ENCODE results near the gene VWC2.
"Not testable (repeated sequence)": the region's sequence is repeated elsewhere in the genome, so short reads cannot be mapped to it uniquely, and the experiment has no call there.

Gene VWC2

DNA sequence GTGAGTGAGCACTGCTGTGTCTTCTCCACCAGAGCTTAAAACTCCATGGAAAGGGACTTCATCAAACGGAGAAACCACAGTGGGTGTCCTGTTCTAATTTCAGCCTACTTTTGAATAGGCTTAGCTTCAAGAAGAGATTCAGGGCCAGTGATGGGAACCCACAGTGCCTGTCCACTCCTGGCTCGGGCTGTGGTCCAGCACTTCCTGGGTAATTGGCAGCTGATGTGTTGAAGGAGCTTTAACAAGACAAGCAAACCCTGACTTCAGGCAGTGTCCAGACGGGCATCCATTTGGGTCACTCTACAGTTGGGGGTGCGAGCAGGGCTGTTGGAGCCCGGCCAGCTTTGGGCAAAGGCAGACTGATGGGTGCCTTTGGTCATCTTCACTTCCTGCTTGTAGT, 14.5 kb downstream of the VWC2 start:
- DNase-seq = no peak

DNA sequence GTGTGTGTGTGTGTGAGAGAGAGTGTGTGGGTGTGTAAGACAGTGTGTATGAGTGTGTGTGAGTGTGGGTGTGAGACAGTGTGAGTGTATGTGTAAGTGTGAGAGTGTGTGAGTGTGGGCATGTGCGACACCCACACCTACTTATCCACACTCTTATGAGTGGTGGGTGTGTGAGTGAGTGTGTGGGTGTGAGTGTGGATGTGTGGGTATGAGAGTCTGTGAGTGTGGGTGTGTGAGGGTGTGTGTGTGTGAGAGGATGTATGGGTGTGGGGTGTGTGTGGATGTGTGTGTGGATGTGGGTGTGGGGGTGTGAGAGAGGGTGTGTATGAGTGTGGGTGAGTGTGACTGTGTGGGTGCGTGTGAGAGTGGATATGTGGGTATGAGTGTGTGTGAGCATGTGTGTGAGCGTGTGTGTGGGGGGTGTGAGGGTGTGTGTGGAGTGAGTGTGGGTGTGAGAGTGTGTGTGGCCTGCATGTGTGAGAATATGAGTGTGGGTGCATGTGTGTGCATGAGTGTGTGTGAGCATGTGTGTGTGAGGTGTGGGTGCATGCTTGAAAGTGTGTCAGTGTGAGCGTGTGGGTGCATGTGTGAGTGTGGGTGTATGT, 15.1 kb downstream of the VWC2 start:
- DNase-seq = no peak

DNA sequence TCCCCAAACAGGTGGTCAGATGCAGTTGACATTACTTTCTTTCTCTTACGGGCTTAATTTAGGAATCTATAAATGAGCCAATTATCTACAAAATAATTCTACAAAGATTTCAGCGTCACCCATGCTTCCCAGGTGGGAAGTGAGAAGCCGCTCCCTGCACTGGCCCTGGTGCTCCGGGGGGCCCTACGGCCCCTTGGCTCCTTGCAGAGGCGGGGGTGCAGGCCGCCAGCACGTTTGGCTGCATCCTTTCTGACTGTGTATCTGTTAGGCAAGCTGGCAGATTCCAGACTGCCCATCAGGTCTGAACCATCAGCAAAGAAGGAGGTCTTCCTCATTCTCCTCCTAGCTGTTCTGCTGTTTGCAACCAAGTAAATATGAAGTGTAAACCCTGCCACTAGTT, 16.3 kb downstream of the VWC2 start:
- DNase-seq = no peak

DNA sequence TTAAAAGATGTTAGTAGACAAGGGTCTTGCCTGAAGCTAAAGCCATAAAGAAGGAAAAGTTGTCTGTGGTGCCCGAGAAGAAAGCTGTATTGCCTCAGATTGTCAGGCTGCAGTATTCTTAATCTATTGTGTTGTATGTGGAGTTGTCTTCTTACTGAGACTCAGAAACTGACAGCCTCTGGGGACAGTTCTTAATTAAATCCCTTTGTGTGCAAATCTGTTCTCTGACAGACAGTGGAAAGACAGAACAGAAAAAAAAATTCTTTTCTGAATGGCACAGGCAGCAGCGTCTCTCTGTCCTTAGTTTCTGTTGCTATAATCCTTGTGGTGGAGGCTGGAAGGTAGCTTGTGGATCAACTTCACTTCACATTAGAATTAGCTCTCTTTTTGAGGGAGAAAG, 16.8 kb downstream of the VWC2 start:
- no peak for DNase-seq

DNA sequence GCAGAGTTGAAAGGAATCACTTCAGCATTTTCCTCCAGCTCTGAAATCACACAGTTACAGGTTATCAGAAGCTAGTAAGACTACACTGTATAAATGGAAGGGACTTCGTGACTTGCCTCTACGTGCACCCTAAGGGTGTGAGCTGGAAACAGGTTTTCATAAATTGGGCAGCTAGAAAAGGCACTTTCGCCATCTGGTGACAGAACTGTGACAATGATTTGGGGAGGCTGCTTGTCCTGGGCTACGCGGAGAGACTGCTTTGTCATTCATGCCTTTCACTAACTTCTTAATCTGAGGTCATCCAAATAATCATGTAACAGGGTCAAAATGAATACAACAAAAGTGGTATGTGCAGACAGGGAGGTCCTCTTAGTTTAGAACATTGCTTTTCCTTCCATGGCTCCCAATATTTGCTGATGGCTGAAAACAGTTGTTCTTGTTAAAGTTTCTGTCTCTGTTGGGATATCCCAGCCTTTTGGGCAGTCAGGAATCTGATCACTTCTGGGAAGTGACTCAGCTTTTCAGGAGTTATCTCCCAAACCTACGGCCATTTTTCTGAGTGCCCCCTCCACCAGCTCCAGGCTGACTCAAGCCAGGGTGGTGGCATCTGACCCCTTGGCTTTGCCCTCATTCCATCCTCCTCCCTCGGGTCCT, 17.8 kb downstream of the VWC2 start:
- DNase-seq = no peak

DNA sequence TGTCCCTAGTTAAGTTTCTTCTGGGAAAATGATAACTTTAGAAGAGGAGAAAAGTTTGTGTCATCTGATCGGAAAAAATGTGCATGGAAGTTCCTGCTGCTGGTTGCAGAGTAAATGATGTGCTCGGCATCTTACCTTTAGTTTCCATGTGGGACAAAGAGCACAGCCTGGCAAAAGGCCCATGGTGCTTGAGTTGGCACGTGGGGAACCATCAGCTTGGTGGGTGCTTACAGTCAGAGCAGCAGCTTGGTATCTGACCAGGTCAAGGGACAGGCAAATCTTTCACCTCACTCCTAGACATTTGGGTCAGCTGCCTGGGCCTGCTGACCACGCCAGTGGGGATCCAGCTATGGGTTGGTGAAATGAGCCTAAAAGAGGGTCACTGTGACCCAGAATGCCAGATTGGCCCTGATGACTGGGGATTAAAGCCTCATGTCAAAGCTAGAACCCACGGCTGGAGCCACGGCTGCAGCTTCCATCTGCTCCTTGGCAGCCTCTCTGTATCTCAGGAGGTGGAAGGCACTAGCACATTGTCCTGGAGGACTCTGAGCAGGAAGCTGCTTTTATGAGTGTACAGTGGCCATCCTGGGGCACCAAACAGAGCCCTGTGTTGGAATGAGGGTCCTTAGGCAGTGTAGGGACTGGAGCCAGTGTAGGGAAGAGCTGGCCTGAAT, 24.7 kb downstream of the VWC2 start:
- no peak for DNase-seq

DNA sequence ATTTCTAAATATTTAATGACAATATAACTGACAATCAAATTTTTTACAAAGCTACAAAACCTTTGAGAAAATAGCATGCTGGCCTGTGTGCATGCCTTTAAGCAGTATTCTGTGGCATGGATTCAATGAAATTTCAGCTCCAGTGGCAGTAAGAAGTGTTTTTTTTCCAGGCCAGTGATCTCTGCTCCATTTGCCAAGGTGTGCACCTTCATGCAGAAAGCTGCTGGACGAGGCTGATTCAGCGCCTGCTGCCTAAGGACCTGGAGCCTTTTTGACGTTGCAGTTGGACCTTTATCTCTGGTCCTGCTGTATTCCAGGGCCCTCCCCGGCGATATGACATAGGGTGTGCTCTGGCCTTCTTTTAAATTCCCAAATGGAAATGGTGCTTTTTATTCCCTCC, 26.6 kb downstream of the VWC2 start:
- no peak for DNase-seq

DNA sequence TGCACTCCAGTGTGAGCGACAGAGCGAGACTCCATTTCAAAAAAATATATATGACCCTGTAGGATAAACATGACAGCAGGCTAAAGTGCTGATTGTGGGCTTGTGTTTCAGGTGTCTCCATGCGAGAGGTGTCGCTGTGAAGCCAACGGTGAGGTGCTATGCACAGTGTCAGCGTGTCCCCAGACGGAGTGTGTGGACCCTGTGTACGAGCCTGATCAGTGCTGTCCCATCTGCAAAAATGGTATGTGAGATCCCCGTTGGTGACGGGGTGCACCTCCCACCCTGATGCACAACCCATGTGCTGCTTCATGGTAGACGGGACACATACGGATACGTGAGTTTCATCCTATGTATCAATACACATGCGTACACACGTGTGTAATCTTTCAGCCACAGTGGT, 29.2 kb downstream of the VWC2 start:
- no peak for DNase-seq

DNA sequence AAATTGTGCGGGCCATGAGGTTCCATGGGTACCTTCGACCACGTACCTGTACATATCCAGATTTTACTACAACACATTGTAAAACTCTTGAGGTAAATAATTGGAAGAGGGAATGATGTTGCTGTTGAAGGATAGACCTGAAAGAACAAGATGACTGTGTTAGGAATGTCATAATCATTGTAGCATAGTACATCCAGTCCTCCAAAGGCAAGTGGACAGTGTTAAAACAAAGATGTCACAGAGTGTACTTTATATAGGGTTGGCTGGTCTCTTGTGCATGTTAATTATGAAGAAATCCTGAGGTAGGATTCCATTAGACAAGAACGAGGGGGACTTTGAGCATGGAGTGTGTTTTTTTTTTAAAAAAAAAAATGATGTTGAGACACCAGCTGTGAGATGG, 30.4 kb downstream of the VWC2 start:
- no peak for DNase-seq

DNA sequence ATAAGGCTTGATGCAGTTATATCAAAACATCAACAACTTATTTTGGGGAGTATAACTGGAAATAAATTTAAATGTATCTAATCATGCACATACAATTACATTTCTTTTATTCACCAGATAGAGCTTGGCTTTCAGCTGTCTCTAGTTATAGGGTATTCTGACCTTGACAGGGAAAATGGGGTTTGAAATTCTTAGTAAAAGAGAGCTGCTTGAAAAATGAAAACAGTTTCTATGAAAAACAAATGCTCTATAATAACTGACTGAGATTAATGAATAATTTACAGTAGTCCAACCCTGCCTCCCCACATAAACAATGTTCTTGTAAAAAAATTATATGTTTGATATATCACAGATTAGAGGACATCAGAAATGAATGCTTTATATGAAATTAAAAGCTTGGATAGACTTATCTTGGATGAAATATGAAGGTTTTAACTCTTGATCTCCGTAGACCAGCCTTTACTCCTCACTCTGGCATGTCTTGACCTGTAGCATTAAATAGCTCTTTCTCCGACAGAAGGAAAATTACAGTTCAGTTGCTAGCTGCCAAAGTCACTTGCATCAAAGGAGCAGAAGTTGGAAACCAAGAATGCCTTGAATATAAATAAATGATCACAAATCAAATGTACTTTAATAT, 32.1 kb downstream of the VWC2 start:
- DNase-seq = no peak

DNA sequence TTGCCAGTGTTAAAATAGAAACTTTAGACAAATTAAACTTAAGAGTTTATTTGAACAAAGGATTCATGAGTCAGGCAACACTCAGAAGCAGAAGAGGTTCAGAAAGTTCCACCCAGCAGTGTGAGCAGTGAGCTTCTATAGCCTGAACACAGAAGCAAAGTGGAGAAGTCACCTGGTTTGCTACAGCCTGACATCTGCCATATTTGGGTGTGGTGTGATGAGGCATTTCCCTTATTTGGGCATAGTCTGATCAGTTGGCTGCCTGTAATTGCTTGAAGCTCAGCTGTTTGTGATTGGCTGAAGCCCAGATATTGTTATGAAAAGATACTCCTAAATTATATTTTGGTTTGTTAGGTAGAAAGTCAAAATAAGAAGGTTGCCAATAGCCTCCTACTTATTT, 39.1 kb downstream of the VWC2 start:
- no peak for DNase-seq

DNA sequence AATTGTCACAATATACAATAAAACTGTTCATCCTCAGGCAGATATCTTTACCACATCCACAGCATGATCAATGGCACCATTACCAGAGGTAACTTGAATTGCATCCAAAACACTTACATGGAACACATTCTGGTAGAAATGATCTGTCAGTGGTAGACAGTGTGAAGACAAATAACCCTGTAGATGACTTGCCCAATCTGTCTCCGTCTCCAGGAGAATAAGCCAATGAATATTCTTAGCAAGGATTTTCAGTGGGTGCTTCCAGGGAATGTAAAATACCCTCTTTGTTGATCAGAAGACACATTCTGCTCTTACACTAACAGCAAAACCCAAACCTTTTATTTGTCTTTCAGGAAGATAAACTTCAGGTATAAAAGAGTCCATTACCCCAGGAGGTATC, 43.8 kb downstream of the VWC2 start:
- DNase-seq = no peak

DNA sequence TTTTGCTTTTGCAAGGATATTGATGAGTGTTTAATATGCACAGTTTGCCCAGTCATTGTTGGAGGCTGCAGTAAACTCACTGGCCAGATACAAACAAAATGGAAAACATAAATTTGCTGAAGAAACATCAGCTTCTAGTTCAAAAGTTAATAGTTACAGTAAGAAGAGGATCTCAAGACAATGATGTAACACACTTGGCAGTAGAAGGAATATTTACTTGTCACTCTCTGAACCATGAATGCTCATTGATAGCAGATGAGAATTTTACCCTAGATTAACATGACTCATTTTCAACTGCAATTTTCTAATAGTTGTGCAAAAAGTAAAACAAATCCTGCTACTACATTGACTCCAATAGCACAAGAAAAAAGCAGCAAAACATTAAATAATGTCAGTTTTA, 47.7 kb downstream of the VWC2 start:
- DNase-seq = no peak

DNA sequence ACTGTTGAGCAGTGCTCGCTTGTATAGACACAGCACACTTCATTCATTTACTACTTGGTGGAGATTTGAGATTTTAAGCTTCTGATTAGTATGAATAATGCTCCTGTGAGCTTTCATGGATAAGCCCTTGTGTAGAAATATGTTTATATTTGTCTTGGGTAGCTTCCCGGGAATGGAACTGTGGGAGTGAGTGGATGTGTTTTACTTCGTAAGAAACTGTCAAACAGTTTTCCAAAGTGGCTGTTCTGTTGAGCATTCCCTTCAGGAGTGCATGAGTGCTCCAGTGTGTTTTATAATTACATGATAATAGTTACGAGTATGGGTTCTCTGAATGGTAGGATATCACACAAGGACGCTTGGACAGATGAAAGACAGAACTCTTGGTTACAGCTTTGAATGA, 49.4 kb downstream of the VWC2 start:
- no peak for DNase-seq

DNA sequence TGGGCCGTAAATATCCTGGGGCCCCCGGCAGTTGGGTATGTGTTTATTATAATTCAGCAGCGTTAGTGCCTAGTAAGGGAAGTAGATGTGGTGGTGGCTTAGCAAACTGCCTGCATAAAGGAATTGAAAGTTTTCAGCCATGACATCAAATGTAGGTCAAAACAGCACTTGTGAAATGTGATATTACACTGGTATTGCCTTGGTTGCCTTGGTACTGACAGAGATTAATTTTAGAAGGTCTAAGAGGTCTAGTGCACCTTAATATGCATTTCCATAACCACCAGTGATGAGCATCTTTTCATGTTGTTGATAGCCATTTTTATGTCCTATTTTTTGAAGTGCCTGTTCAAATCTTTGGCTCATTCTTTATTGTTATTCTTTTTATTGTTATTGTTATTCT, 50.1 kb downstream of the VWC2 start:
- no peak for DNase-seq

DNA sequence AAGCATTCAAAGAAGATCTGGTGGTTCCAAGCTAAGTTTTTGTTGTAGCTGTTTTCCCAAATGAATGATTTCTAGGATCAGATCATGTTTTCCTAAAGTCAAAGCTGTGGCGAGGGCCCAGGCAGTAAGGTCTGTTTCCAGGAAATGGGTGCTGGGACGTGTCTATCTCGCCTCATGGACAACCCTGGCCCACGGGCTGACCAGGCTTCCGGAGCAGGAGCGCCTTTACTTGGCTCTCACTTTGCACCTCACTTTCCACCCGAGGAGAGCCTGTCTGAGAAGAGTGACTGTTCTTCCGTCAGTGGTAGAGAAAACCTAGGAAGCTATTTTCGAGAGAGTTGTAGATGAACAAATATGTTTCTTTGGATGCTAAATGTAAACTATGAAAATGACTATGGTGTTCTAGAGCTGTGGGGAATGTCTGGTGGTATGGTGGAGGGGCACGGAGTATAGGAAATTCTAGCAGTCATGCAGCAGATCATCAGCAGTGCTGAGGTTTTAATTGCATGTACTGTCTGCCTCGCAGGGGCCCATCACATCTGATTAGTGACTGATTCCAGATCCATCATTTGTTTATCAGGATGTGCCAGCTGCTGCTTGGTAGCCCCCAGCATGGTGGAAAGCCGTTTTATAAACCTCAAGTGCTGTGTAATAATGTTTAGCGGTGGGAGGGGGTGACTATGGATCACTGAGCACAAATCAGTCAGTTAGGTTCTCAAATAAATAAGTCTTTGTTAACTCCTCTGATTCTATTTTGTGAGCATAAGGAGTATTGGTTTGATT, 66.6 kb downstream of the VWC2 start:
- no peak for DNase-seq

DNA sequence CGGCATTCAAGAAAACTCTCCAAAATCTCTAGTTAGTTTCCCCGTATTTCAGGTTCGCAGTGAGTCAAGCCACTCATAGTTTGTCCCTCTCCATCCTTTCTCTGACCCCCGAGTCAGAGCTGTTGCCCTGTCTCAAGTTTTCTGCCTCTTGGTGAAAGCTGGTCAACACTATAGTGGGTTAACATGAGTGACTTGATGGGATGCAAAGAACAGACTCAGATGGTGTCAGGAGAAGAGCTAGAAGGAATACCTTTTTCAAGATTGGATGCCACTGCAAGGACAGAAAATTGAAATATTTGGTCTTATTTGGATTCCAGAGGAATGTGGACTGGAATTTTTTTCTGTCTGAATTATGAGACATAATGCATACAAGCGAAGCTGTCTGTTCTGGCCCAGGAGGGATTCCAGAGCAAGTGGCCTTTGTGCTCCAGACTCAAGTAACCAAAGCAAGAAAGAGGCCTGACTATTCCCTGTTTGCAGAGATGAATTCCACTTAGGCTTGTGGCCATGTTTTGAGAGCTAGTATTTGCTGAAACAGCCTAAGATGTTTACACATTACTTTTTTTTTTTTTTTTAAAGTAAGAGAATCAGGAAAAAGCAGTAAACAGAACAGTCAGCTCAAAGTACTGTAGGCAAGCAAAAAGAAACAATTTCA, 67.4 kb downstream of the VWC2 start:
- DNase-seq = no peak

DNA sequence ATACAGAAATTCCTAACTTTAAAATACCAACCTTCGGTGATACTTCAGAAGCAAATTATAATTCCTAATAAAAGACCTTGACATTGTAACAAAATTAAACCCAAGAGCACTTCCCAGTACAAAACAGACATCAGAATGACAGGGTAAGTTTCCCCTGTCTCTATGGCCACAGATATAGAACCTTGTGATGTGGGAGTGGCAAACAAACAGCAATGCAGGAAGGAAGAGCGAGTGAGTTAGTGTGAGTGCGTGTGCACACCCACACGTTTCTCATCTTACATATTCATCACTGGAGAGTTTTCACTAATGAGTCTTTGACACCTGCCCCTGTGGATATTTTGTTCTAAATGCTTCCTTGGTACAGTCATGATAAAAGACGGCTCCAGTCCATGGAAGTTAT, 72.2 kb downstream of the VWC2 start:
- no peak for DNase-seq

DNA sequence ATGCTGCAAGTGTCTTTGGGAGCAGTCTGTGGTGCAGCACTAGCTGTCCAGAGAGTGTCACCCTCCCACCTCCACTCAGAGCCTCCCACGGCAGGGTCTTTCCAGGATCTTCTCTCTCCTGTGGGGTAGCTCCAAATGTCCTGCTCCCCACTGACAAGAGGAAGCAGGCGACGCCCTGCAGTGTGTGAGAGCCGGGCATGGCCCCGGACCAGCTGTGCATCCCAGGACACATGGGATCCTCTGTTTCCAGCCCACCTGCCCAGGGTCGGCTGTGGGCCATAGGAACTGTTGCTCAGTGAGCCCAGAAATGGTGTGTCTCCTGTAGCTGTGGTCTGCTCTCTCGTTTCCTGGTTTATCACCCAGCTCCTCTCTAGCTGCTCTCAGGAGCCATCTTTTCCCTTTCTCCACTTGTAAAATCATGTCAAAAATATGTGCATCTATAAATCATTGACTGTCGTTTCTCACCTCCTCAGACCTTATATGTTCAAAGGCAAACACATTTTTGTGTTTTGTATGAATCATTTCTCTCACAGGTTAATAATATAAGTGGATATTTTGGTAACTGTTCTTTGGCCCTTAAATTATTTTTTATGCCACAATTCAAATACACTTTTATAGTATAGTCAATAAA, 74.9 kb downstream of the VWC2 start:
- no peak for DNase-seq

DNA sequence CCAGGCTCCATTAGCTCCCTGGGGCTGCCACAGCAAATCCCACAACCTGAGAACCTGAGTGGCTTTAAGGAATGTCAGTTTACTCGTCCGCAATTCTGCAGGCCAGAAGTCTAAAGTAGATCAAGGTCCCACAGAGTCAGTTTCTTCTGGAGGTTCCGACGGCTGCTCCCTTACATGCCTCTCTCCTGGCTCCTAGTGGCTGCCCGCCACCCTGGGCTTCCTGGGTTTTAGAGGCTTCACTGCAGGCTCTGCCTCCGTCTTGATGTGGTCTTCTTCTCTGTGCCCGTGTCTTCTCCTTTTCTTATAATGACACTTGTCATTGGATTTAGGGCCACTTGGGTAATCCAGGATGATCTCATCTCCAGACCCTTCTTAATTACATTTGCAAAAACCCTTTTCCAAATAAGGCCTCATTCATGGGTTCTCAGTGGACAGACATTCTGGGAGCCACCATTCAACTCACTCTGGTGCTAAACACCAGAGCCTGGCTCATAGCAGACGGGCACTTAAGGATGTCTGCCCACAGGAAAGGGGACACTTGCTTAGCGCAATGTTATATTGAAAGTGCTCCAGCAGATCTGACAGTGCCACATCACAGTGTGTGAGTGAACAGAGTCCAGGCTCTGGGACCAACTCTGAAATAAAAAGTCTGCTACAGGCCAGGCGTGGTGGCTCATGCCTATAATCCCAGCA, 77.6 kb downstream of the VWC2 start:
- no peak for DNase-seq

DNA sequence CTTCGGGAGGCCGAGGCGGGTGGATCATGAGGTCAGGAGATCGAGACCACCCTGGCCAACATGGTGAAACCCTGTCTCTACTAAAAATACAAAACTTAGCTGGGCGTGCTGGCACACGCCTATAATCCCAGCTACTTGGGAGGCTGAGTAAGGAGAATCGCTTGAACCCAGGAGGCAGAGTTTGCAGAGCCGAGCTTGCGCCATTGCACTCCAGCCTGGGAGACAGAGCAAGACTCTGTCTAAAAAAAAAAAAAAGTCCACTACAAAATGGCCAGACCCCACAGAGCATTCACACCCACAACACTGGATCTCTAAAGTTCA, 78.1 kb downstream of the VWC2 start:
- DNase-seq = not testable (repeated sequence)

All from CD4-positive, alpha-beta T cell treated with Interleukin-1 beta for 1 hour (primary cell).